ENCODE results near the gene CREM.

Gene CREM

DNA sequence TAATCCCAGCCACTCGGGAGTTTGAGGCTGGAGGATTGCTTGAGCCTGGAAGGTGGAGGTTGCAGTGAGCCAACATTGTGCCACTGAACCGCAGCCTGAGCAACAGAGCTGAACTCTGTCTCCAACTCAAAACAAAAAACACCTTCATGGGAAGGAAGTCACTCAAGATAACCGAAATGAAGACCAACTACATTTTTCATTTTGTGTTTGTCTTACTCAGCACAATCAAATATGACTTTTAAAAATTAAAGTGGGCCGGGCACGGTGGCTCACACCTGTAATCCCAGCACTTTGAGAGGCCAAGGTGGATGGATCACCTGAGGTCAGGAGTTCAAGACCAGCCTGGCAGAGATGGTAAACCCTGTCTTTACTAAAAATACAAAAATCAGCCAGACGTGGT is 40.0 kb downstream of the CREM start:
- H3K27me3 ChIP-seq (ENCODE audit: control insufficient read depth, insufficient read depth, low read length): no peaks in the 10 kb centered on the region
- no peaks in the 10 kb centered on the region for H3K36me3 ChIP-seq (ENCODE audit: control insufficient read depth, insufficient read depth, low read length)
- H3K9me3 ChIP-seq (ENCODE audit: control insufficient read depth, insufficient read depth, low read length): no peaks in the 10 kb centered on the region
- H3K27ac ChIP-seq (ENCODE audit: low read depth, low read length): no peak overlapping the region
- H3K4me1 ChIP-seq (ENCODE audit: control insufficient read depth, insufficient read depth, low read length): no peaks in the 10 kb centered on the region
- H3K9ac ChIP-seq (ENCODE audit: low read depth, low read length): no peak overlapping the region
- H3K4me3 ChIP-seq (ENCODE audit: low read depth, low read length): no peak overlapping the region

- no peaks in the 10 kb centered on the region for H3K27me3 ChIP-seq (ENCODE audit: control insufficient read depth, insufficient read depth, low read length)
- H3K36me3 ChIP-seq (ENCODE audit: control insufficient read depth, insufficient read depth, low read length): no peaks in the 10 kb centered on the region
- no peak overlapping the region for H3K9ac ChIP-seq (ENCODE audit: low read depth, low read length)
- H3K9me3 ChIP-seq (ENCODE audit: control insufficient read depth, insufficient read depth, low read length): no peaks in the 10 kb centered on the region
- no peak overlapping the region for H3K4me3 ChIP-seq (ENCODE audit: low read depth, low read length)
- no peaks in the 10 kb centered on the region for H3K4me1 ChIP-seq (ENCODE audit: control insufficient read depth, insufficient read depth, low read length)
- H3K27ac ChIP-seq (ENCODE audit: low read depth, low read length): no peak overlapping the region
These were observed 40.7 kb downstream of the CREM start for GRCh38 chr10:35167342-35167741.

- Histone ChIP-seq H3K27me3 (ENCODE audit: control insufficient read depth, insufficient read depth, low read length) (no peaks in the 10 kb centered on the region), H3K9ac (ENCODE audit: low read depth, low read length) (no peak overlapping the region), H3K27ac (ENCODE audit: low read depth, low read length) (no peak overlapping the region), H3K9me3 (ENCODE audit: control insufficient read depth, insufficient read depth, low read length) (no peaks in the 10 kb centered on the region), H3K36me3 (ENCODE audit: control insufficient read depth, insufficient read depth, low read length) (no peaks in the 10 kb centered on the region), H3K4me3 (ENCODE audit: low read depth, low read length) (no peak overlapping the region), H3K4me1 (ENCODE audit: control insufficient read depth, insufficient read depth, low read length) (no peaks in the 10 kb centered on the region)
These were observed 45.5 kb downstream of the CREM start for GRCh38 chr10:35172146-35172545.

- Histone ChIP-seq H3K27me3 (ENCODE audit: control insufficient read depth, insufficient read depth, low read length) (no peaks in the 10 kb centered on the region), H3K36me3 (ENCODE audit: control insufficient read depth, insufficient read depth, low read length) (no peaks in the 10 kb centered on the region), H3K4me3 (ENCODE audit: low read depth, low read length) (no peak overlapping the region), H3K9ac (ENCODE audit: low read depth, low read length) (no peak overlapping the region), H3K4me1 (ENCODE audit: control insufficient read depth, insufficient read depth, low read length) (no peaks in the 10 kb centered on the region), H3K27ac (ENCODE audit: low read depth, low read length) (no peak overlapping the region), H3K9me3 (ENCODE audit: control insufficient read depth, insufficient read depth, low read length) (no peaks in the 10 kb centered on the region)
These were observed 45.9 kb downstream of the CREM start for GRCh38 chr10:35172574-35172973.

- Histone ChIP-seq H3K9ac (ENCODE audit: low read depth, low read length) (no peak overlapping the region), H3K4me1 (ENCODE audit: control insufficient read depth, insufficient read depth, low read length) (no peaks in the 10 kb centered on the region), H3K9me3 (ENCODE audit: control insufficient read depth, insufficient read depth, low read length) (no peaks in the 10 kb centered on the region), H3K27ac (ENCODE audit: low read depth, low read length) (no peak overlapping the region), H3K27me3 (ENCODE audit: control insufficient read depth, insufficient read depth, low read length) (no peaks in the 10 kb centered on the region), H3K36me3 (ENCODE audit: control insufficient read depth, insufficient read depth, low read length) (no peaks in the 10 kb centered on the region), H3K4me3 (ENCODE audit: low read depth, low read length) (no peak overlapping the region)
These were observed 51.7 kb downstream of the CREM start for GRCh38 chr10:35178331-35178730.

DNA sequence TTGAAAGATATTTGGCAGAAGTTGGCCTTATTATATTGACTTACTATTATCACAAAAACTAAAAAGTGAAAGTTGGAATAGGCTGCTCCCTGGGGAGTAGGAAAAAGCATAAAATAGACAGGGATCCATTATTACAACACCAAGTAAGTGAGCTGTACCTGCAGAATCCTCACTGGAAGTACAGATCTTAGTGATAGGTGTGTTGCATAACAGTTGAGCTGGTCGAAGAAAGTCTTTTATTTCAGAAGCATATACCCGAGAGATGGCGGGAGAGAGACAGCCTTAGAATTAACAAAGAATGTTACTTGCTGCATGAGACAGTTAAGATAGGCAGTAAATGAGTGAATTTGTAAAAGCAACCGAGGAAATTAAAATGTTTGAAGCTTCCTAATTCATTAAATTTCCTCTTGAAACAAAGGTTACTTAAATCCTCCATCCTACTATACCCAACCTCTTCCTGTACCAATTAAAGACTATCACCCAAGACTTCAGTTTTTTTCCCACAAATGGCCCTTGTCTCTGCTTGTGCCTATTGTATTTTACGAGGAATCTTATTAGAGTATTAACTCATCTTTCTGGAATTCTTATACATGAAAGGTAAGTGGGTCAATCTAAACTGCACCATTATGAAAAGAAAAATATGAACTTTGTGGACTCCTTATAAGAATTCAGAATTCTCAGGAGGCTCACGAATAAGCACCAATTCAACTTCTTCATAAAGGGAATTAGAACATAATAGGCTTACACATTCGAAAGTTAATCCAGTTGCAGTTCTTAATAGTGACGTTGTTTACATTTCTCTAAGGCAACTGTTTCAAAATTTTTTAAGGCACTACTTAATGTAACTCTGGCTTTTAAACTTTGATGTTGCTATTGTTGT is 56.2 kb downstream of the CREM start:
- H3K27me3 ChIP-seq (ENCODE audit: control insufficient read depth, insufficient read depth, low read length): no peaks in the 10 kb centered on the region
- no peak overlapping the region for H3K9ac ChIP-seq (ENCODE audit: low read depth, low read length)
- H3K4me1 ChIP-seq (ENCODE audit: control insufficient read depth, insufficient read depth, low read length): no peaks in the 10 kb centered on the region
- H3K9me3 ChIP-seq (ENCODE audit: control insufficient read depth, insufficient read depth, low read length): no peaks in the 10 kb centered on the region
- H3K27ac ChIP-seq (ENCODE audit: low read depth, low read length): no peak overlapping the region
- H3K4me3 ChIP-seq (ENCODE audit: low read depth, low read length): no peak overlapping the region
- H3K36me3 ChIP-seq (ENCODE audit: control insufficient read depth, insufficient read depth, low read length): no peaks in the 10 kb centered on the region

DNA sequence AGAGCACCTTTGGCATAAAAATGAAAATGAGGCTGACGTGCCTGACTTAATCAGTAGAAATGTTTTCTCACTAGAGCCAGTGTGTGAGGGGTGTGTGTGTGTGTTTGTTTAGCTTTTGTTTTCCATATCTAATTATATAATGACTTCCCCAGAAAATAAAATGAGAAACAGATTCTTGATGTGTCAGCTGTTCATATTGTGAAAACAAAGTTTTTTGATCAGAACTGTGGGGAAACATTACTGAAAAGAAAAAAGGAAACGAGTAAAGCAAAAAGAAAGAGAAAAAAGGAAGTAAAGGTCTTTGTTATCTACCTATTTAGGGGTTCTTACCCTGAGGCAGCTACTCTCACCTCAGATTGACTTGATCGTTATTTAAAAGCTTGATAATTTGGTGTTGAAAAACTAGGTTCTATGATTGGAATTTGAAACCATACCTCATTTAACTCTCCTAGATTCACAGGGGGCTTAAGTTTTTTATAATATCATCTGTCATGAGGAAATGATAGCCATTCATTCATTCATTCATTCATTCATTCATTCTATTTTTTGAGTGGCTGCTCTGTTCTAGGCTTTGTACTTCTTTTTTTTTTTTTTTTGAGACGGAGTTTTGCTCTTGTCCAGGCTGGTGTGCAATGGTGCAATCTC is 58.0 kb downstream of the CREM start:
- H3K27me3 ChIP-seq (ENCODE audit: control insufficient read depth, insufficient read depth, low read length): no peaks in the 10 kb centered on the region
- no peaks in the 10 kb centered on the region for H3K9me3 ChIP-seq (ENCODE audit: control insufficient read depth, insufficient read depth, low read length)
- no peak overlapping the region for H3K4me3 ChIP-seq (ENCODE audit: low read depth, low read length)
- no peaks in the 10 kb centered on the region for H3K36me3 ChIP-seq (ENCODE audit: control insufficient read depth, insufficient read depth, low read length)
- no peak overlapping the region for H3K9ac ChIP-seq (ENCODE audit: low read depth, low read length)
- no peak overlapping the region for H3K27ac ChIP-seq (ENCODE audit: low read depth, low read length)
- no peaks in the 10 kb centered on the region for H3K4me1 ChIP-seq (ENCODE audit: control insufficient read depth, insufficient read depth, low read length)

GRCh38 chr10:35185260-35186034 is 58.8 kb downstream of the CREM start:
- Histone ChIP-seq H3K27me3 (ENCODE audit: control insufficient read depth, insufficient read depth, low read length) (no peaks in the 10 kb centered on the region), H3K27ac (ENCODE audit: low read depth, low read length) (no peak overlapping the region), H3K4me1 (ENCODE audit: control insufficient read depth, insufficient read depth, low read length) (no peaks in the 10 kb centered on the region), H3K36me3 (ENCODE audit: control insufficient read depth, insufficient read depth, low read length) (no peaks in the 10 kb centered on the region), H3K4me3 (ENCODE audit: low read depth, low read length) (no peak overlapping the region), H3K9me3 (ENCODE audit: control insufficient read depth, insufficient read depth, low read length) (no peaks in the 10 kb centered on the region), H3K9ac (ENCODE audit: low read depth, low read length) (no peak overlapping the region)

- H3K27ac ChIP-seq (ENCODE audit: low read depth, low read length): no peak overlapping the region
- H3K4me1 ChIP-seq (ENCODE audit: control insufficient read depth, insufficient read depth, low read length): no peaks in the 10 kb centered on the region
- H3K4me3 ChIP-seq (ENCODE audit: low read depth, low read length): no peak overlapping the region
- H3K9me3 ChIP-seq (ENCODE audit: control insufficient read depth, insufficient read depth, low read length): peaks cover 5% of the 10 kb centered on the region; the same call in 1 of the 2 replicates
- H3K36me3 ChIP-seq (ENCODE audit: control insufficient read depth, insufficient read depth, low read length): no peaks in the 10 kb centered on the region
- H3K27me3 ChIP-seq (ENCODE audit: control insufficient read depth, insufficient read depth, low read length): no peaks in the 10 kb centered on the region
- no peak overlapping the region for H3K9ac ChIP-seq (ENCODE audit: low read depth, low read length)
These were observed 62.3 kb downstream of the CREM start for GRCh38 chr10:35188954-35189353.

- no peaks in the 10 kb centered on the region for H3K27me3 ChIP-seq (ENCODE audit: control insufficient read depth, insufficient read depth, low read length)
- no peak overlapping the region for H3K4me3 ChIP-seq (ENCODE audit: low read depth, low read length)
- H3K9ac ChIP-seq (ENCODE audit: low read depth, low read length): no peak overlapping the region
- H3K27ac ChIP-seq (ENCODE audit: low read depth, low read length): no peak overlapping the region
- H3K36me3 ChIP-seq (ENCODE audit: control insufficient read depth, insufficient read depth, low read length): no peaks in the 10 kb centered on the region
- peaks cover 5% of the 10 kb centered on the region; the same call in 1 of the 2 replicates for H3K9me3 ChIP-seq (ENCODE audit: control insufficient read depth, insufficient read depth, low read length)
- H3K4me1 ChIP-seq (ENCODE audit: control insufficient read depth, insufficient read depth, low read length): peaks cover 15% of the 10 kb centered on the region
These were observed 64.9 kb downstream of the CREM start for GRCh38 chr10:35191523-35191922.
